WTC11 (cell line): Measurements from ENCODE around the gene SLC30A3.

ENCODE experiments used
- CREB1 ChIP-seq: sonication (generic); formaldehyde crosslinking; IDR thresholded peaks from 2 replicates; pipeline ENCODE4 v1.8.0; 2023; ENCODE audit warnings: mild to moderate bottlenecking, missing genetic modification reagents
- KAT7 ChIP-seq: sonication (generic); formaldehyde crosslinking; IDR thresholded peaks from 2 replicates; pipeline ENCODE4 v1.8.1; 2023; ENCODE audit warnings: missing genetic modification reagents, mild to moderate bottlenecking, borderline replicate concordance
- NR2C2 ChIP-seq: sonication (generic); formaldehyde crosslinking; IDR thresholded peaks from 2 replicates; pipeline ENCODE4 v1.8.0; 2022; ENCODE audit warnings: mild to moderate bottlenecking, missing genetic modification reagents
- PRDM15 ChIP-seq: sonication (generic); formaldehyde crosslinking; IDR thresholded peaks from 2 replicates; pipeline ENCODE4 v1.8.0; 2022; ENCODE audit warnings: missing genetic modification reagents
- TCF7 ChIP-seq: sonication (generic); formaldehyde crosslinking; IDR thresholded peaks from 2 replicates; pipeline ENCODE4 v1.8.0; 2022; ENCODE audit warnings: mild to moderate bottlenecking, low read depth, missing genetic modification reagents, moderate library complexity
- TP53 ChIP-seq: sonication (generic); formaldehyde crosslinking; IDR thresholded peaks from 2 replicates; pipeline ENCODE4 v1.8.1; 2023; ENCODE audit warnings: mild to moderate bottlenecking, missing genetic modification reagents
- ZBTB21 ChIP-seq: sonication (generic); formaldehyde crosslinking; IDR thresholded peaks from 2 replicates; pipeline ENCODE4 v1.8.1; 2023; ENCODE audit warnings: mild to moderate bottlenecking, missing genetic modification reagents, borderline replicate concordance
- ZNF121 ChIP-seq: sonication (generic); formaldehyde crosslinking; IDR thresholded peaks from 2 replicates; pipeline ENCODE4 v1.8.0; 2023; ENCODE audit warnings: missing genetic modification reagents
- TF ChIP-seq, protein P1 (sequence below): fragments of 200-600 bp; IDR thresholded peaks from 2 replicates; pipeline ENCODE4 v1.8.0; 2022; ENCODE audit warnings: antibody characterized with exemption
- TF ChIP-seq, protein P2 (sequence below): sonication (generic); formaldehyde crosslinking; IDR thresholded peaks from 2 replicates; pipeline ENCODE4 v1.8.1; 2022; ENCODE audit warnings: low read depth, mild to moderate bottlenecking, moderate library complexity, missing genetic modification reagents, borderline replicate concordance
- TF ChIP-seq, protein P3 (sequence below): sonication (generic); formaldehyde crosslinking; IDR thresholded peaks from 2 replicates; pipeline ENCODE4 v1.8.1; 2023; ENCODE audit warnings: mild to moderate bottlenecking, missing genetic modification reagents, moderate library complexity
- TF ChIP-seq, protein P4 (sequence below): sonication (generic); formaldehyde crosslinking; IDR thresholded peaks from 2 replicates; pipeline ENCODE4 v1.8.1; 2023; ENCODE audit warnings: mild to moderate bottlenecking, missing genetic modification reagents, borderline replicate concordance

- TF ChIP-seq, protein P1, sequence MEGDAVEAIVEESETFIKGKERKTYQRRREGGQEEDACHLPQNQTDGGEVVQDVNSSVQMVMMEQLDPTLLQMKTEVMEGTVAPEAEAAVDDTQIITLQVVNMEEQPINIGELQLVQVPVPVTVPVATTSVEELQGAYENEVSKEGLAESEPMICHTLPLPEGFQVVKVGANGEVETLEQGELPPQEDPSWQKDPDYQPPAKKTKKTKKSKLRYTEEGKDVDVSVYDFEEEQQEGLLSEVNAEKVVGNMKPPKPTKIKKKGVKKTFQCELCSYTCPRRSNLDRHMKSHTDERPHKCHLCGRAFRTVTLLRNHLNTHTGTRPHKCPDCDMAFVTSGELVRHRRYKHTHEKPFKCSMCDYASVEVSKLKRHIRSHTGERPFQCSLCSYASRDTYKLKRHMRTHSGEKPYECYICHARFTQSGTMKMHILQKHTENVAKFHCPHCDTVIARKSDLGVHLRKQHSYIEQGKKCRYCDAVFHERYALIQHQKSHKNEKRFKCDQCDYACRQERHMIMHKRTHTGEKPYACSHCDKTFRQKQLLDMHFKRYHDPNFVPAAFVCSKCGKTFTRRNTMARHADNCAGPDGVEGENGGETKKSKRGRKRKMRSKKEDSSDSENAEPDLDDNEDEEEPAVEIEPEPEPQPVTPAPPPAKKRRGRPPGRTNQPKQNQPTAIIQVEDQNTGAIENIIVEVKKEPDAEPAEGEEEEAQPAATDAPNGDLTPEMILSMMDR, result no peak
- TF ChIP-seq KAT7 (no peak), TP53 (CRISPR knock-in tag) (no peak), TCF7 (CRISPR knock-in tag) (no peak), PRDM15 (CRISPR knock-in tag) (no peak), NR2C2 (no peak), CREB1 (CRISPR knock-in tag) (no peak), ZBTB21 (CRISPR knock-in tag) (no peak), ZNF121 (CRISPR knock-in tag) (no peak)
- TF ChIP-seq, protein P2, sequence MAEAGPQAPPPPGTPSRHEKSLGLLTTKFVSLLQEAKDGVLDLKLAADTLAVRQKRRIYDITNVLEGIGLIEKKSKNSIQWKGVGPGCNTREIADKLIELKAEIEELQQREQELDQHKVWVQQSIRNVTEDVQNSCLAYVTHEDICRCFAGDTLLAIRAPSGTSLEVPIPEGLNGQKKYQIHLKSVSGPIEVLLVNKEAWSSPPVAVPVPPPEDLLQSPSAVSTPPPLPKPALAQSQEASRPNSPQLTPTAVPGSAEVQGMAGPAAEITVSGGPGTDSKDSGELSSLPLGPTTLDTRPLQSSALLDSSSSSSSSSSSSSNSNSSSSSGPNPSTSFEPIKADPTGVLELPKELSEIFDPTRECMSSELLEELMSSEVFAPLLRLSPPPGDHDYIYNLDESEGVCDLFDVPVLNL, result no peak
- TF ChIP-seq, protein P3, sequence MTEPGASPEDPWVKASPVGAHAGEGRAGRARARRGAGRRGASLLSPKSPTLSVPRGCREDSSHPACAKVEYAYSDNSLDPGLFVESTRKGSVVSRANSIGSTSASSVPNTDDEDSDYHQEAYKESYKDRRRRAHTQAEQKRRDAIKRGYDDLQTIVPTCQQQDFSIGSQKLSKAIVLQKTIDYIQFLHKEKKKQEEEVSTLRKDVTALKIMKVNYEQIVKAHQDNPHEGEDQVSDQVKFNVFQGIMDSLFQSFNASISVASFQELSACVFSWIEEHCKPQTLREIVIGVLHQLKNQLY, result no peak
- TF ChIP-seq, protein P4, sequence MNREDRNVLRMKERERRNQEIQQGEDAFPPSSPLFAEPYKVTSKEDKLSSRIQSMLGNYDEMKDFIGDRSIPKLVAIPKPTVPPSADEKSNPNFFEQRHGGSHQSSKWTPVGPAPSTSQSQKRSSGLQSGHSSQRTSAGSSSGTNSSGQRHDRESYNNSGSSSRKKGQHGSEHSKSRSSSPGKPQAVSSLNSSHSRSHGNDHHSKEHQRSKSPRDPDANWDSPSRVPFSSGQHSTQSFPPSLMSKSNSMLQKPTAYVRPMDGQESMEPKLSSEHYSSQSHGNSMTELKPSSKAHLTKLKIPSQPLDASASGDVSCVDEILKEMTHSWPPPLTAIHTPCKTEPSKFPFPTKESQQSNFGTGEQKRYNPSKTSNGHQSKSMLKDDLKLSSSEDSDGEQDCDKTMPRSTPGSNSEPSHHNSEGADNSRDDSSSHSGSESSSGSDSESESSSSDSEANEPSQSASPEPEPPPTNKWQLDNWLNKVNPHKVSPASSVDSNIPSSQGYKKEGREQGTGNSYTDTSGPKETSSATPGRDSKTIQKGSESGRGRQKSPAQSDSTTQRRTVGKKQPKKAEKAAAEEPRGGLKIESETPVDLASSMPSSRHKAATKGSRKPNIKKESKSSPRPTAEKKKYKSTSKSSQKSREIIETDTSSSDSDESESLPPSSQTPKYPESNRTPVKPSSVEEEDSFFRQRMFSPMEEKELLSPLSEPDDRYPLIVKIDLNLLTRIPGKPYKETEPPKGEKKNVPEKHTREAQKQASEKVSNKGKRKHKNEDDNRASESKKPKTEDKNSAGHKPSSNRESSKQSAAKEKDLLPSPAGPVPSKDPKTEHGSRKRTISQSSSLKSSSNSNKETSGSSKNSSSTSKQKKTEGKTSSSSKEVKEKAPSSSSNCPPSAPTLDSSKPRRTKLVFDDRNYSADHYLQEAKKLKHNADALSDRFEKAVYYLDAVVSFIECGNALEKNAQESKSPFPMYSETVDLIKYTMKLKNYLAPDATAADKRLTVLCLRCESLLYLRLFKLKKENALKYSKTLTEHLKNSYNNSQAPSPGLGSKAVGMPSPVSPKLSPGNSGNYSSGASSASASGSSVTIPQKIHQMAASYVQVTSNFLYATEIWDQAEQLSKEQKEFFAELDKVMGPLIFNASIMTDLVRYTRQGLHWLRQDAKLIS (CRISPR knock-in tag), result no peak
Measured at GRCh38 chr2:27284996-27285395, 22.1 kb upstream of the SLC30A3 start.
